ENCODE measurements around the gene PCDHGC4.
A peak's percentile ranks its signal among the peaks of the same experiment; 100 is the strongest.

The PCDHGC4 gene

GRCh38 chr5:141523991-141524390 lies 39.2 kb downstream of the PCDHGC4 start:
- H3K9me3 ChIP-seq (ENCODE audit: low read length): no peaks in the 10 kb centered on the region
- H3K9ac ChIP-seq (ENCODE audit: low read length): no peak overlapping the region
- H3K27ac ChIP-seq (ENCODE audit: low read depth, low read length): no peak overlapping the region
- H3K27me3 ChIP-seq (ENCODE audit: control insufficient read depth in 1 of 2, insufficient read depth in 2 of 2, low read length in 2 of 2): no peaks in the 10 kb centered on the region
- H3K4me1 ChIP-seq (ENCODE audit: insufficient read depth, low read length): peaks cover 27% of the 10 kb centered on the region
- H3K36me3 ChIP-seq (ENCODE audit: insufficient read depth, low read length): peaks cover 13% of the 10 kb centered on the region
- peak overlapping the region in 1 of 2 donors; percentile 20 for H3K4me3 ChIP-seq (ENCODE audit: low read depth in 1 of 2, low read length in 2 of 2)

- H3K27me3 ChIP-seq (ENCODE audit: control insufficient read depth in 1 of 2, insufficient read depth in 2 of 2, low read length in 2 of 2): no peaks in the 10 kb centered on the region
- H3K36me3 ChIP-seq (ENCODE audit: insufficient read depth, low read length): peaks cover 10% of the 10 kb centered on the region
- peaks cover 34% of the 10 kb centered on the region for H3K4me1 ChIP-seq (ENCODE audit: insufficient read depth, low read length)
- H3K9ac ChIP-seq (ENCODE audit: low read length): no peak overlapping the region
- peak overlapping the region; percentile 60 for H3K27ac ChIP-seq (ENCODE audit: low read depth, low read length)
- no peaks in the 10 kb centered on the region for H3K9me3 ChIP-seq (ENCODE audit: low read length)
- H3K4me3 ChIP-seq (ENCODE audit: low read depth in 1 of 2, low read length in 2 of 2): peak overlapping the region in 1 of 2 donors; percentile 20
Measured at GRCh38 chr5:141524604-141525597, 40.1 kb downstream of the PCDHGC4 start.

GRCh38 chr5:141525653-141526052 lies 40.8 kb downstream of the PCDHGC4 start:
- Histone ChIP-seq H3K4me3 (ENCODE audit: low read depth in 1 of 2, low read length in 2 of 2) (no peak overlapping the region), H3K4me1 (ENCODE audit: insufficient read depth, low read length) (peaks cover 34% of the 10 kb centered on the region), H3K36me3 (ENCODE audit: insufficient read depth, low read length) (peaks cover 8% of the 10 kb centered on the region), H3K27me3 (ENCODE audit: control insufficient read depth in 1 of 2, insufficient read depth in 2 of 2, low read length in 2 of 2) (no peaks in the 10 kb centered on the region), H3K9ac (ENCODE audit: low read length) (no peak overlapping the region), H3K27ac (ENCODE audit: low read depth, low read length) (peak overlapping the region; percentile 60), H3K9me3 (ENCODE audit: low read length) (no peaks in the 10 kb centered on the region)

GRCh38 chr5:141527426-141527825 lies 42.6 kb downstream of the PCDHGC4 start:
- Histone ChIP-seq H3K9ac (ENCODE audit: low read length) (no peak overlapping the region), H3K9me3 (ENCODE audit: low read length) (no peaks in the 10 kb centered on the region), H3K27ac (ENCODE audit: low read depth, low read length) (no peak overlapping the region), H3K4me1 (ENCODE audit: insufficient read depth, low read length) (peaks cover 25% of the 10 kb centered on the region), H3K36me3 (ENCODE audit: insufficient read depth, low read length) (peaks cover 8% of the 10 kb centered on the region), H3K27me3 (ENCODE audit: control insufficient read depth in 1 of 2, insufficient read depth in 2 of 2, low read length in 2 of 2) (no peaks in the 10 kb centered on the region), H3K4me3 (ENCODE audit: low read depth in 1 of 2, low read length in 2 of 2) (no peak overlapping the region)

- no peaks in the 10 kb centered on the region for H3K9me3 ChIP-seq (ENCODE audit: low read length)
- H3K27me3 ChIP-seq (ENCODE audit: control insufficient read depth in 1 of 2, insufficient read depth in 2 of 2, low read length in 2 of 2): no peaks in the 10 kb centered on the region
- H3K4me3 ChIP-seq (ENCODE audit: low read depth in 1 of 2, low read length in 2 of 2): no peak overlapping the region
- H3K4me1 ChIP-seq (ENCODE audit: insufficient read depth, low read length): peaks cover 25% of the 10 kb centered on the region
- peak overlapping the region; percentile 19 for H3K27ac ChIP-seq (ENCODE audit: low read depth, low read length)
- no peak overlapping the region for H3K9ac ChIP-seq (ENCODE audit: low read length)
- H3K36me3 ChIP-seq (ENCODE audit: insufficient read depth, low read length): peaks cover 8% of the 10 kb centered on the region
Measured at GRCh38 chr5:141528291-141528984, 43.6 kb downstream of the PCDHGC4 start.

- no peak overlapping the region for H3K4me3 ChIP-seq (ENCODE audit: low read depth in 1 of 2, low read length in 2 of 2)
- peak overlapping the region; percentile 19 for H3K27ac ChIP-seq (ENCODE audit: low read depth, low read length)
- H3K9me3 ChIP-seq (ENCODE audit: low read length): no peaks in the 10 kb centered on the region
- H3K9ac ChIP-seq (ENCODE audit: low read length): no peak overlapping the region
- H3K36me3 ChIP-seq (ENCODE audit: insufficient read depth, low read length): peaks cover 8% of the 10 kb centered on the region
- H3K4me1 ChIP-seq (ENCODE audit: insufficient read depth, low read length): peaks cover 22% of the 10 kb centered on the region
- no peaks in the 10 kb centered on the region for H3K27me3 ChIP-seq (ENCODE audit: control insufficient read depth in 1 of 2, insufficient read depth in 2 of 2, low read length in 2 of 2)
Measured at GRCh38 chr5:141529002-141529401, 44.2 kb downstream of the PCDHGC4 start.

- Histone ChIP-seq H3K4me1 (ENCODE audit: insufficient read depth, low read length) (peaks cover 13% of the 10 kb centered on the region), H3K36me3 (ENCODE audit: insufficient read depth, low read length) (peaks cover 8% of the 10 kb centered on the region), H3K27me3 (ENCODE audit: control insufficient read depth in 1 of 2, insufficient read depth in 2 of 2, low read length in 2 of 2) (no peaks in the 10 kb centered on the region), H3K9ac (ENCODE audit: low read length) (no peak overlapping the region), H3K9me3 (ENCODE audit: low read length) (no peaks in the 10 kb centered on the region), H3K27ac (ENCODE audit: low read depth, low read length) (no peak overlapping the region), H3K4me3 (ENCODE audit: low read depth in 1 of 2, low read length in 2 of 2) (no peak overlapping the region)
Measured at GRCh38 chr5:141529873-141530272, 45.0 kb downstream of the PCDHGC4 start.

- Histone ChIP-seq H3K9me3 (ENCODE audit: low read length) (no peaks in the 10 kb centered on the region), H3K4me1 (ENCODE audit: insufficient read depth, low read length) (peaks cover 9% of the 10 kb centered on the region), H3K4me3 (ENCODE audit: low read depth in 1 of 2, low read length in 2 of 2) (no peak overlapping the region), H3K27me3 (ENCODE audit: control insufficient read depth in 1 of 2, insufficient read depth in 2 of 2, low read length in 2 of 2) (no peaks in the 10 kb centered on the region), H3K9ac (ENCODE audit: low read length) (no peak overlapping the region), H3K36me3 (ENCODE audit: insufficient read depth, low read length) (peaks cover 8% of the 10 kb centered on the region), H3K27ac (ENCODE audit: low read depth, low read length) (no peak overlapping the region)
Measured at GRCh38 chr5:141532726-141533125, 47.9 kb downstream of the PCDHGC4 start.

- Histone ChIP-seq H3K4me1 (ENCODE audit: insufficient read depth, low read length) (peaks cover 8% of the 10 kb centered on the region), H3K36me3 (ENCODE audit: insufficient read depth, low read length) (peaks cover under 1% of the 10 kb centered on the region), H3K27me3 (ENCODE audit: control insufficient read depth in 1 of 2, insufficient read depth in 2 of 2, low read length in 2 of 2) (no peaks in the 10 kb centered on the region), H3K9ac (ENCODE audit: low read length) (no peak overlapping the region), H3K27ac (ENCODE audit: low read depth, low read length) (no peak overlapping the region), H3K9me3 (ENCODE audit: low read length) (no peaks in the 10 kb centered on the region), H3K4me3 (ENCODE audit: low read depth in 1 of 2, low read length in 2 of 2) (no peak overlapping the region)
Measured at GRCh38 chr5:141533897-141534296, 49.1 kb downstream of the PCDHGC4 start.

- Histone ChIP-seq H3K4me3 (ENCODE audit: low read depth in 1 of 2, low read length in 2 of 2) (no peak overlapping the region), H3K36me3 (ENCODE audit: insufficient read depth, low read length) (no peaks in the 10 kb centered on the region), H3K27me3 (ENCODE audit: control insufficient read depth in 1 of 2, insufficient read depth in 2 of 2, low read length in 2 of 2) (no peaks in the 10 kb centered on the region), H3K4me1 (ENCODE audit: insufficient read depth, low read length) (peaks cover under 1% of the 10 kb centered on the region), H3K9ac (ENCODE audit: low read length) (no peak overlapping the region), H3K27ac (ENCODE audit: low read depth, low read length) (no peak overlapping the region), H3K9me3 (ENCODE audit: low read length) (no peaks in the 10 kb centered on the region)
Measured at GRCh38 chr5:141534492-141535213, 49.8 kb downstream of the PCDHGC4 start.

Data from muscle layer of colon (tissue), 2 donors.